GM23248 (cell line): ENCODE measurements around the gene GADD45G.

Experiments
- EZH2 ChIP-seq: fragments of 200-600 bp; sonication (generic); IDR thresholded peaks from 2 replicates; pipeline ENCODE4 v1.6.1; 2018; ENCODE audit warnings: antibody characterized with exemption, mild to moderate bottlenecking; ENCODE audit not compliant: insufficient read depth, poor library complexity, severe bottlenecking
- EZH2phosphoT487 ChIP-seq: fragments of 200-600 bp; sonication (generic); IDR thresholded peaks from 2 replicates; pipeline ENCODE4 v1.6.1; 2018; ENCODE audit warnings: antibody characterized with exemption, moderate library complexity, mild to moderate bottlenecking, low read depth; ENCODE audit not compliant: insufficient read depth

DNA sequence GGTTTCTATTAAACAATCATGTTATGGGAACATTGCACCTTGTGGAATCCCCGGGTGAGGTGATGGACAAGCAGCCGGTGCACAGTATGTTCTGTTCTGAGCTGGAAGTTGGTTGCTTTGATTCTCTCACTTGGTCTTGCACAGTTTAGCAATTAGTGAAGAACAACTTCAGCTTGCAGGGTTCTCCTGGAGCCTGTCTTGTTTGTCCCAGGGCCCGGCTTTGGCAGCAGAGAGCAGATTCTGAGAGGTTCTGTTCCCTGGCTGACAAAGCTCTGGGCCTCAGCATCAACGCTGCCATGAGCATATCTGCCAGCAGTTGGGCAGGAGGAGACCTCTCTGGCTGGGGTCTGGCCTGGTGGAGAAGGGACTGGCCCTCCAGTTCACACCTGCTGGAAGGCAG lies 16.9 kb downstream of the GADD45G start:
- no peak for TF ChIP-seq EZH2phosphoT487
- no peak for TF ChIP-seq EZH2
